Body of pancreas (tissue), 4 donors: ENCODE data around the gene SLC24A3.

Experiments
- CTCF ChIP-seq, 7 experiments: fragments of 450-650 bp in 4 of 7; fragments of 200-600 bp in 3 of 7; sonication (generic) in 3 of 7; IDR thresholded peaks; one replicate each; pipeline ENCODE4 v1.5.1; 2016 to 2019; ENCODE audit warnings: antibody characterized with exemption in 7 of 7
- POLR2A ChIP-seq, 3 donors: fragments of 450-650 bp; IDR thresholded peaks; one replicate each; pipeline ENCODE4 v1.6.1; 2016; ENCODE audit warnings: antibody characterized with exemption in 3 of 3, mild to moderate bottlenecking in 2 of 3

GRCh38 chr20:19695081-19695480, 482.6 kb downstream of the SLC24A3 start:
- TF ChIP-seq CTCF (IDR thresholded peaks at IDR 0.05), result no peak
- no peak for TF ChIP-seq POLR2A (IDR thresholded peaks at IDR 0.05)
